Measurements from ENCODE around the gene ZNF219. TPM values are rescaled to one million over a fixed set of nuclear protein-coding genes. Genes with fewer than 3 reads are reported as not detected.
A peak's percentile ranks its signal among the peaks of the same experiment; 100 is the strongest.

ZNF219 gene
- polyA plus RNA-seq, 3 donors = 0.49 to 7.2 (median 0.68) TPM

DNA sequence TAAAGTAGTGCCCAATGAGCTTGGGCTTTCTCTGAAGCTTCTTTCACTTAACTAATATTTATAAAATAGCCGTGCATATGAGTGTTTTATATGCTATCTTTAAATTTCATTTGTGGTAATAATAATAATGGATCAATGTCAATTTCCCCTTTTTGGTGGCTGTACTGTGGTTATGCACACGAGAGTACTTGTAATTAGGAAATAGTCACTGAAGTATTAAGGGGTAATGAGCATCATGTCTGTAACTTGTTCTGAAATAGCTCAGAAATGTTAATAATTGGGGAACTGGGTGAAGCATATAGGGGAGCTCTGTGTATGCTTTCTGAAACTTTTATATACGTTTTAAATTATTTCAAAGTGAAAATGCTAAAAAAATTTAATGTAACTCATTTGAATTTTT is 47.9 kb downstream of the ZNF219 start:
- peaks cover 3% of the 10 kb centered on the region for H3K4me1 Mint-ChIP-seq

DNA sequence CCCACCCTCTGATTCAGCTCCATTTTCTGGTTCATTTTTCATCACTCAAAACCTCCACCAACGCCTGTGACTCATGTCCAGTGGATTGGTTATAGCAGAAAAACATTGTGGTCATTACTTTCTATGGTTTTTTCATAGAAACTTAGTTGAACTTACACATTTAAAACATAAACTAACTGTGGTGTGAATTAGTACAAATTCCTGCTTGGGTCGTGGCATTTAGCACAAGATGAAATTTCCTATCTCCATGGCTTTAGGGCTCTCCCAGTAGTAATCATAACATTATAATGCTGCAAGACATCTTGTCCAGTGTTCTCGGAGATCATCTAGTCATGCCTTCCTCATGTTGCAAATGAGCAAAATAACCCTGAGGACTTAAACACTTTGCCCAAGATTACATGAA is 49.2 kb downstream of the ZNF219 start:
- H3K79me2 ChIP-seq (ENCODE audit: insufficient read depth, low read length) = no peaks in the 10 kb centered on the region
- TF ChIP-seq, protein P1, sequence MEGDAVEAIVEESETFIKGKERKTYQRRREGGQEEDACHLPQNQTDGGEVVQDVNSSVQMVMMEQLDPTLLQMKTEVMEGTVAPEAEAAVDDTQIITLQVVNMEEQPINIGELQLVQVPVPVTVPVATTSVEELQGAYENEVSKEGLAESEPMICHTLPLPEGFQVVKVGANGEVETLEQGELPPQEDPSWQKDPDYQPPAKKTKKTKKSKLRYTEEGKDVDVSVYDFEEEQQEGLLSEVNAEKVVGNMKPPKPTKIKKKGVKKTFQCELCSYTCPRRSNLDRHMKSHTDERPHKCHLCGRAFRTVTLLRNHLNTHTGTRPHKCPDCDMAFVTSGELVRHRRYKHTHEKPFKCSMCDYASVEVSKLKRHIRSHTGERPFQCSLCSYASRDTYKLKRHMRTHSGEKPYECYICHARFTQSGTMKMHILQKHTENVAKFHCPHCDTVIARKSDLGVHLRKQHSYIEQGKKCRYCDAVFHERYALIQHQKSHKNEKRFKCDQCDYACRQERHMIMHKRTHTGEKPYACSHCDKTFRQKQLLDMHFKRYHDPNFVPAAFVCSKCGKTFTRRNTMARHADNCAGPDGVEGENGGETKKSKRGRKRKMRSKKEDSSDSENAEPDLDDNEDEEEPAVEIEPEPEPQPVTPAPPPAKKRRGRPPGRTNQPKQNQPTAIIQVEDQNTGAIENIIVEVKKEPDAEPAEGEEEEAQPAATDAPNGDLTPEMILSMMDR (IDR thresholded peaks at IDR 0.05) = no peak
- H4K20me1 ChIP-seq (ENCODE audit: insufficient read depth, low read length) = no peaks in the 10 kb centered on the region
- no peak overlapping the region for H3K27ac ChIP-seq (ENCODE audit: low read depth in 1 of 2, low read length in 2 of 2)
- H3K4me1 ChIP-seq (ENCODE audit: control insufficient read depth in 1 of 2, insufficient read depth in 2 of 2, low read length in 2 of 2) = peaks cover 0 to 9% of the 10 kb centered on the region in 2 donors
- Mint-ChIP-seq H3K9me3 (no peaks in the 10 kb centered on the region), H3K36me3 (no peaks in the 10 kb centered on the region), H3K4me3 (peak overlapping the region in 1 of 2 donors; percentile 49), H3K27ac (no peak overlapping the region), H3K4me1 (peaks cover 5% of the 10 kb centered on the region), H3K27me3 (ENCODE audit: low read depth in 3 of 3) (peaks cover 8 to 11% (median 9%) of the 10 kb centered on the region in 3 donors)
- no peak overlapping the region for H2AFZ ChIP-seq (ENCODE audit: insufficient read depth, low read depth, low read length, poor library complexity, severe bottlenecking)
- H3K4me3 ChIP-seq (replicated peaks in 1 of 3; ENCODE audit: low read depth in 2 of 3, low read length in 3 of 3) = no peak overlapping the region
- 100% methylated on average over 1 of the region's 3 CpGs for WGBS (ENCODE audit: insufficient coverage)
- no peaks in the 10 kb centered on the region for H3K36me3 ChIP-seq (replicated peaks in 1 of 2; ENCODE audit: control insufficient read depth in 1 of 2, insufficient read depth in 2 of 2, low read length in 2 of 2)
- no peaks in the 10 kb centered on the region for H3K9me3 ChIP-seq (replicated peaks in 1 of 2; ENCODE audit: control insufficient read depth in 1 of 2, insufficient read depth in 1 of 2, low read length in 2 of 2)
- H3K4me2 ChIP-seq (replicated peaks; ENCODE audit: extremely low read depth, low read length, poor library complexity, severe bottlenecking) = no peak overlapping the region
- no peak for DNase-seq
- H3K27me3 ChIP-seq (ENCODE audit: control insufficient read depth in 2 of 2, insufficient read depth in 2 of 2, low read length in 2 of 2) = peaks cover 2 to 42% of the 10 kb centered on the region in 2 donors
- intact Hi-C loops (cut with micrococcal nuclease) = no loop called here
- H3K9ac ChIP-seq (ENCODE audit: insufficient read depth, low read length, poor library complexity, severe bottlenecking) = no peak overlapping the region

More for the DNA sequence above, 47.9 kb downstream of the ZNF219 start:
- Histone ChIP-seq H3K4me3 (replicated peaks in 1 of 3; ENCODE audit: low read depth in 2 of 3, low read length in 3 of 3) (no peak overlapping the region), H3K9ac (ENCODE audit: insufficient read depth, low read length, poor library complexity, severe bottlenecking) (no peak overlapping the region), H3K27me3 (ENCODE audit: control insufficient read depth in 2 of 2, insufficient read depth in 2 of 2, low read length in 2 of 2) (peaks cover 0 to 28% of the 10 kb centered on the region in 2 donors), H3K27ac (ENCODE audit: low read depth in 1 of 2, low read length in 2 of 2) (no peak overlapping the region), H3K36me3 (replicated peaks in 1 of 2; ENCODE audit: control insufficient read depth in 1 of 2, insufficient read depth in 2 of 2, low read length in 2 of 2) (no peaks in the 10 kb centered on the region), H4K20me1 (ENCODE audit: insufficient read depth, low read length) (no peaks in the 10 kb centered on the region), H3K4me2 (replicated peaks; ENCODE audit: extremely low read depth, low read length, poor library complexity, severe bottlenecking) (no peak overlapping the region), H2AFZ (ENCODE audit: insufficient read depth, low read depth, low read length, poor library complexity, severe bottlenecking) (no peak overlapping the region), H3K9me3 (replicated peaks in 1 of 2; ENCODE audit: control insufficient read depth in 1 of 2, insufficient read depth in 1 of 2, low read length in 2 of 2) (no peaks in the 10 kb centered on the region), H3K79me2 (ENCODE audit: insufficient read depth, low read length) (no peaks in the 10 kb centered on the region), H3K4me1 (ENCODE audit: control insufficient read depth in 1 of 2, insufficient read depth in 2 of 2, low read length in 2 of 2) (peaks cover 0 to 9% of the 10 kb centered on the region in 2 donors)
- Mint-ChIP-seq H3K36me3 (no peaks in the 10 kb centered on the region), H3K4me3 (no peak overlapping the region), H3K27me3 (ENCODE audit: low read depth in 3 of 3) (peaks cover 5 to 8% (median 7%) of the 10 kb centered on the region in 3 donors), H3K9me3 (no peaks in the 10 kb centered on the region), H3K27ac (no peak overlapping the region)
- intact Hi-C loops (cut with micrococcal nuclease) = no loop called here
- DNase-seq = peak in 2 of 3 donors; percentile 11 to 44
- WGBS (ENCODE audit: insufficient coverage) = no CpG with 5 or more reads among the region's 3 CpGs
- TF ChIP-seq, protein P1 (IDR thresholded peaks at IDR 0.05) = no peak
